ENCODE measurements around the gene RELA. TPM values are rescaled to one million over a fixed set of nuclear protein-coding genes. Genes with fewer than 3 reads are reported as not detected.

The RELA gene
- total RNA-seq, 1 experiment from 2014 or later: 55.4 TPM

GRCh38 chr11:65634440-65634839 is 28.3 kb downstream of the RELA start:
- DNase-seq (ENCODE audit: low read depth): no peak

- DNase-seq (ENCODE audit: low read depth): no peak
Measured at GRCh38 chr11:65634109-65634436, 28.6 kb downstream of the RELA start.

DNA sequence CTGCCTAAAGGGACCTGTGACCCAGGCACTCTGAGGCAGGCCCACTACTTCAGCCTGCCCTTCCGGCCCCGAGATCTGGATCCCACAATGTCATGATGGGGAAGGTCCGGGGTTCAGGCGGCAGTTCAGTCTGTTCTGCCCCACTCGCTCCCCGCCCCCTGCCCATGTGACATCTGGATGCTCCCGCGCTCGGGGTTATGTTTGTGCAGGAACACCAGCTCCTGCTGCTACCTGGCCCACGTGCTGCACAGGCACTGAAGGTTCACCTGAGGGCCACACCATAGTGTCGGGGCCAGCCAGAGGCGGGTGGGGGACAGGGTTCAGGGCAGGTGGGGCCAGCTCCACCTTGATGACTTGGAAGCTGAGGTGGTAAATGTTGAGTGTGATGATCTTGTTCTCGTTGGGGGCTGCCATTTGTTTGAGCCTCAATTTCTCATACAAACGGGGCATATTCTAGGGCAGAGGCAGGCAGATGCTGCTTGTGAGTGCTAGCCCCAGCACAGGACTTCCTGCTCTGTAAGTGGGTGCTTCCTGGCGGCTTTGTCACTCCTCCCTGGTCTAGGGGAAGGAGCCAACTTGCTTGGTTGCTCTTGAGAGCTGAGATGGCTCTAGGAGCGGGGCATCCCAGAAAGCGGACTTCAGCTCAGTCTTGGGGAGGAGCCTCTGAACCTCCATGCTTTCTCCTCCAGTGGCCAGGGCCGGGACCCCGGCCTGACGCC is 29.2 kb downstream of the RELA start:
- no peak for DNase-seq (ENCODE audit: low read depth)

DNA sequence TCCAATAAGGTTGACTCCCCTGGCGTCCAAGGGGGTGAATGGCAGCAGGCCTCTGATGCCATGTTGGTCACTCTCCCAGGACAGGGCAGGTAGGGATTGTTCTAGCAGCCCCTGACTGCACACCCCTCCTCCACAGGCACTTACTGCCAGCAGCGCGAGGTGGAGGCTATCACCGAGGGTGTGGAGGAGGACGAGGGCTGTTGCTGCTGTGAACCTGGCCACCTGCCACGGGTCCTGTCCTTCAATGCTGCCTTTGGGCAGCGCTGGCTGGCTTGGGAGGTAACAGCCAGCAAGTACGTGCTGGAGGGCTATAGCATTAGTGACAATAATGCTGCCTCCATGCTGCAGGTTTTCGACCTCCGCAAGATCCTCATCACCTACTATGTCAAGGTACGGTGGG is 32.5 kb downstream of the RELA start:
- DNase-seq (ENCODE audit: low read depth): no peak

DNA sequence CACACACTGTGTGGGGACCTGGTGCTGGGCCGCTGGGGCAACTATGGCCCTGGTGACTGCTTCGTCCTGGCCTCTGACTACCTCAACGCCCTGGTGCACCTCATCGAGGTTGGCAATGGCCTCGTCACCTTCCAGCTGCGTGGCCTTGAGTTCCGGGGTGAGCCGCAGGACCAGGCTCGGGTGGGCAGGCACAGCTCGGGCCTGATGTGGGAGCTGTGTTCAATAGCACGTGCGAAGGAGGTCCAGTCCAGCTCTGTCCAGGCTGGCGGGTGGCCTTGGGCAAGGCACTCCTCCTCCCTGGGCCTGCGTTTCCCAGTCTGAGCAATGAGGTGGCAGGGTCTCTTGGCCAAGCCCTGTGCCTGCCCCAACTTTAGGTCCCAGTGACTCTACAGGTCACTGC is 33.1 kb downstream of the RELA start:
- no peak for DNase-seq (ENCODE audit: low read depth)

DNA sequence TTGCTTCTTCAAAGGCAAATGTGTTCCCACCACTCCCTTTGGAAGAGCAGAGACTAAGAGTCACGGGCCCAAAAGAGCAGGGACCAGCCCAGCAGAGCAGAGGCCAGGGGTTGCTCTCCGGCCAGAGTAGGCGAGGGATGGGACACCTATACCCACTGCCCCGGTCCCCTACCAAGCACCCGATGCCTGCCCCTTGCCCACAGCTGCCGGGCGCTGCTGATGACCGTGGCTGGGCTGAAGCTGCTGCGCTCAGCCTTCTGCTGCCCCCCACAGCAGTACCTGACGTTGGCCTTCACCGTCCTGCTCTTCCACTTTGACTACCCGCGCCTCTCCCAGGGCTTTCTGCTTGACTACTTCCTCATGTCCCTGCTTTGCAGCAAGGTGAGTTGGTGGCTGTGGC is 35.5 kb downstream of the RELA start:
- DNase-seq (ENCODE audit: low read depth): no peak

DNA sequence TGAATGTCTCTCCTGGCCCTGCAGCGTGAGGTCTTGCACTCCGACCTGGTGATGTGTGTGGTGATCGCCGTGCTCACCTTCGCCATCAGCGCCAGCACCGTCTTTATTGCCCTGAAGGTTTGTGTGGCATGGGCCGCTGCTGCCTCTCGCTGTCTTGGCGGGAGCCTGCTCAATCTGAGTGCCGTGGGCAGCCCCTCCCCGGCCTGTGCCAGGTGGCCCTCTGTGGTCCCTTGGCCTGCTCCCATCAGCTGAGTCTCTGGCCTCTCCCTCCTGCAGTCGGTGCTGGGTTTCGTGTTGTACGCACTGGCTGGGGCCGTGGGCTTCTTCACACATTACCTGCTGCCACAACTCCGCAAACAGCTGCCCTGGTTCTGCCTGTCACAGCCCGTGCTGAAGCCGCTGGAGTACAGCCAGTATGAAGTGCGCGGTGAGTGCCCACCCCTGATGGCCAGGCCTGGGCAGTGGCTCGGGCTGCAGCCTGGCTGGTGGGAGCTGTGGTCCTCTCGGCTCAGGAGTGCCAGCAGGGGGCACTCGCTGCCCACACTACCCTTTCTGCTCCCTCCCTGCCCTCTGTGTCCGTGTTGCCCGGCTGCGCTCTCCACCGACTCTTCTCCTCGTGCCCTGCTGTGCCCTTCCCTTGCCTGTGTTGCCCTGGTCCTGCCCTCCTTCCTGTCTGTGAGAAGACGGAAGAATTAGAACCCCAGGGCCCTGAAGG is 36.9 kb downstream of the RELA start:
- DNase-seq (ENCODE audit: low read depth): peak; percentile 58

GRCh38 chr11:65624931-65625627 is 37.6 kb downstream of the RELA start:
- no peak for DNase-seq (ENCODE audit: low read depth)

DNA sequence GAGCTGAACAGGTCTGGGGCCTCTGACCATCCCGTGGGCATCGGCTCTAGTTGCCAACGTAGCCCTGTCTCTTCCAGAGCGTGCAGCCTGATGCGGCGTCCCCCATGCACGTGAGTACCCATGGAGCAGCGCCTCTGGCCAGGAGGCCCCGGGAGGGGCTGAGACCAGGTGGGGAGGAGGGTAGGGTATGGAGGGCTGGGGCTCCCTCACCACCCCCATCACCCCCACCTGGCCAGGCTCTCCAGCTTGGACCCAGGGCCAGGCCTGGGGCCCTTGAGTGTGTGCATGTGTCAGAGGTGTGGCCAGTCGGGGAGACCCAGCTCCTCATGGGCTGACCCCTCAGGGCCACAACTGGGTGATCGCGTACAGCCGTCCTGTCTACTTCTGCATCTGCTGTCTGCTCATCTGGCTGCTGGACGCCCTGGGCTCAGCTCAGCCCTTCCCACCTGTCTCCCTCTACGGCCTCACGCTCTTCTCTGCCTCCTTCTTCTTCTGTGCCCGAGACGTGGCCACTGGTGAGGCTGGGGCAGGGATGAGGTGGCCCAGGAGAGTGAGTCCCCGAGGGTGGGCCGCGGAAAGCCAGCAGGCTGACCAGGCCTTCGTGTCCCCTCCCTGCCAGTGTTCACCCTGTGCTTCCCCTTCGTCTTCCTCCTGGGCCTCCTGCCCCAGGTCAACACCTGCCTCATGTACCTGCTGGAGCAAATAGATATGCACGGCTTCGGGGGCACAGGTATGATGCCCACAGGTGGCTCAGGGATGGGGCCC is 38.7 kb downstream of the RELA start:
- no peak for DNase-seq (ENCODE audit: low read depth)

GRCh38 chr11:65623177-65623576 is 39.5 kb downstream of the RELA start:
- DNase-seq (ENCODE audit: low read depth): no peak

DNA sequence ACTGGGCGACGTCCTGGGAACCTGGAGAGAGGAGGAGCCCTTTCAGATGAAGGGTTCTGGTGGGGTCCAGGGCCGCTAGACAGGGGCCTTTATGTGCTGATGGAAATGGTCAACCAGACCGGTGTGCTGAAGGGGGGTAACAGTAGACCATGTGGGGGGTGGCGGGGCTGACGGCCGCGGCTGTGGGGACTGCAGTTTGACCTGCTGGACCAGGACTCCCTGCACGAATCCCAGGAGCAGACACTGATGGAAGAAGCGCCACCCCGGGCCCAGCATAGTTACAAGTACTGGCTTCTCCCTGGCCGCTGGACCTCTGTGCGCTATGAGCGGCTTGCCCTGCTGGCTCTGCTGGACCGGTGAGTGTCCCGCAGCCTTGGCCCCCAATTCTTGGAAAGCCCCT is 40.7 kb downstream of the RELA start:
- DNase-seq (ENCODE audit: low read depth): no peak

DNA sequence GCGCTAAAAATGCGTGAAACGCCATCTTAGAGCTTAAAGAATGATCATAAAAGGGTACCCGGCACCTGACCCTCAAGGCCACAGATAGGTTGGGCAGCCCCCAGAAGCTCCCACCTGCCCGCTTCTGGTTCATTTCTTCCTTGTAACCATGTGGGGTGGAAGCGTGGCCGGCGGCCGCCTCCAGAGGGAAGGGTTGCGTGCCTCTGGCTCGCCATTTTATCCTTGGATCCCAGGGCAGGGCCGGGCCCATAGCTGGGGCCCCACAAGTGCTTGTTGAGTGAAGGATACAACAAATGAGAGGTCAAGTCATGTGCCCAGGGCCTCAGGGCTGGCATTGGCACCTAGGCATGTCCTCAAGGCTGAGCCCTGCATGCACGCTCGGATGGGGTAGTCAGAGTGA is 41.3 kb downstream of the RELA start:
- DNase-seq (ENCODE audit: low read depth): no peak

DNA sequence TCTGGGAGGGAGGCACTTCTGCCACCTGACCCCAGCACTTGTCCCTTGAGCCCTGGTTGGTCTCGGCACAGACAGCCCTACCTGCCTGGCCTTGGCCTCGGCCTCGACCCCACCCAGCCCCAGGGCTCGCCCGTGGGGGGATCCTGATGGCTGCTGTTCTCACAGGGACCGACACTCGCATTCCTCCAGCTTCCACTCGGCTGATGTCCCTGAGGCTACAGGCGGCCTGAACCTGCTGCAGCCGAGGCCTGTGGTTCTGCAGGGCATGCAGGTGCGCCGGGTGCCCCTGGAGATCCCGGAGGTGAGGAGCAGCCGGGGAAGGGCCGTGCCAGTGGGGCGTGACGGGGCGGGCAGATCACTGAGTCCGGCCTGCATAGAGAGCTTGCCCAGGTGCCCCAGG is 42.0 kb downstream of the RELA start:
- no peak for DNase-seq (ENCODE audit: low read depth)

GRCh38 chr11:65619281-65619928 is 43.3 kb downstream of the RELA start:
- DNase-seq (ENCODE audit: low read depth): no peak

DNA sequence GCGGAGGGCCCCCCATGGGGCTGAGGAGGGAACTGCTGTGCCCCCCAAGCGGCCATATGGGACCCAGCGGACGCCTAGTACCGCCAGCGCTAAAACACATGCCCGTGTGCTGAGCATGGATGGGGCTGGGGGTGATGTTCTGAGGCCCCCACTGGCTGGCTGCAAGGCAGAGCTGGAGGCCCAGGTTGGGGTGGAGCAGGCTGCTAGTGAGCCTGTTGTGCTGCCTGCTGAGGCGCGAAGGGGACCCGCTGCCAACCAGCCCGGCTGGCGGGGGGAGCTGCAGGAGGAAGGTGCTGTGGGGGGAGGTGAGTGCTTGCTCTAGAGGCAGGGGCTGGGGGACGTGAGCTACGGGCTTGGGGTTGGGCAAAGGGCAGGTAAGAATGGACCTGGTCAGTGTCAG is 44.0 kb downstream of the RELA start:
- DNase-seq (ENCODE audit: low read depth): no peak

- no peak for DNase-seq (ENCODE audit: low read depth)
Measured at GRCh38 chr11:65617990-65618751, 44.5 kb downstream of the RELA start.

GRCh38 chr11:65617136-65617850 is 45.4 kb downstream of the RELA start:
- no peak for DNase-seq (ENCODE audit: low read depth)

GRCh38 chr11:65616575-65617001 is 46.1 kb downstream of the RELA start:
- no peak for DNase-seq (ENCODE audit: low read depth)

- DNase-seq (ENCODE audit: low read depth): no peak
Measured at GRCh38 chr11:65615950-65616574, 46.7 kb downstream of the RELA start.

All from HT1080 (cell line).